Fibroblast of skin of back (primary cell): ENCODE results near the gene NETO1.
A peak's percentile ranks its signal among the peaks of the same experiment; 100 is the strongest.

Experiments used
- DNase-seq: peaks from one replicate; pipeline ENCODE4 v3.0.0-alpha.2; 2013

Gene NETO1

GRCh38 chr18:72846736-72847533 lies 20.9 kb downstream of the NETO1 start:
- DNase-seq = no peak

GRCh38 chr18:72843743-72844142 lies 24.0 kb downstream of the NETO1 start:
- DNase-seq = no peak

- DNase-seq = no peak
Observed at GRCh38 chr18:72840109-72840508, 27.7 kb downstream of the NETO1 start.

GRCh38 chr18:72834731-72835130 lies 33.1 kb downstream of the NETO1 start:
- DNase-seq = no peak

GRCh38 chr18:72833471-72833870 lies 34.3 kb downstream of the NETO1 start:
- DNase-seq = peak; percentile 6

- DNase-seq = peak; percentile 5
Observed at GRCh38 chr18:72830109-72830508, 37.7 kb downstream of the NETO1 start.

GRCh38 chr18:72828601-72829000 lies 39.2 kb downstream of the NETO1 start:
- no peak for DNase-seq

GRCh38 chr18:72826736-72827135 lies 41.1 kb downstream of the NETO1 start:
- no peak for DNase-seq

GRCh38 chr18:72823345-72823744 lies 44.4 kb downstream of the NETO1 start:
- DNase-seq = no peak

- no peak for DNase-seq
Observed at GRCh38 chr18:72822202-72822601, 45.6 kb downstream of the NETO1 start.

GRCh38 chr18:72820571-72820970 lies 47.2 kb downstream of the NETO1 start:
- DNase-seq = no peak

- no peak for DNase-seq
Observed at GRCh38 chr18:72819050-72819449, 48.7 kb downstream of the NETO1 start.

GRCh38 chr18:72811047-72811446 lies 56.7 kb downstream of the NETO1 start:
- DNase-seq = no peak

GRCh38 chr18:72808680-72809079 lies 59.1 kb downstream of the NETO1 start:
- no peak for DNase-seq

GRCh38 chr18:72799106-72799505 lies 68.7 kb downstream of the NETO1 start:
- DNase-seq = peak; percentile 2

GRCh38 chr18:72783530-72783929 lies 84.3 kb downstream of the NETO1 start:
- no peak for DNase-seq

- no peak for DNase-seq
Observed at GRCh38 chr18:72774914-72775313, 92.9 kb downstream of the NETO1 start.

GRCh38 chr18:72772916-72773315 lies 94.9 kb downstream of the NETO1 start:
- no peak for DNase-seq

GRCh38 chr18:72768681-72769229 lies 99.0 kb downstream of the NETO1 start:
- DNase-seq = no peak

GRCh38 chr18:72762515-72763122 lies 105.2 kb downstream of the NETO1 start:
- peak; percentile 67 for DNase-seq

GRCh38 chr18:72752220-72752619 lies 115.6 kb downstream of the NETO1 start:
- no peak for DNase-seq

GRCh38 chr18:72742002-72742401 lies 125.8 kb downstream of the NETO1 start:
- DNase-seq = no peak

GRCh38 chr18:72738136-72738535 lies 129.7 kb downstream of the NETO1 start:
- no peak for DNase-seq

GRCh38 chr18:72727776-72728175 lies 140.0 kb downstream of the NETO1 start:
- no peak for DNase-seq
